GM12891 (cell line): Measurements from ENCODE around the gene OPA3.

ENCODE experiments used
- DNase-seq: peaks from one replicate; pipeline ENCODE4 v3.0.0; 2011; ENCODE audit warnings: low spot score; ENCODE audit not compliant: insufficient read length
- FAIRE-seq: peaks from 2 replicates; lab custom pipeline; 2011; peaks lifted over from hg19 to GRCh38; lab: Jason Lieb, UNC
- PAX5 ChIP-seq: IDR thresholded peaks from 2 replicates; pipeline ENCODE4 v1.6.1; 2011; ENCODE audit warnings: low read length, moderate library complexity, mild to moderate bottlenecking; ENCODE audit not compliant: insufficient read depth, severe bottlenecking
- POLR2A ChIP-seq: IDR thresholded peaks from 2 replicates; pipeline ENCODE4 v1.6.1; 2011; ENCODE audit warnings: low read depth, low read length, control low read depth
- POLR2AphosphoS5 ChIP-seq: IDR thresholded peaks from 2 replicates; pipeline ENCODE4 v1.6.1; 2011; ENCODE audit warnings: low read depth, low read length, control low read depth
- POU2F2 ChIP-seq: IDR thresholded peaks from 2 replicates; pipeline ENCODE4 v1.6.1; 2011; ENCODE audit warnings: low read depth, mild to moderate bottlenecking, control low read depth, low read length, moderate library complexity
- SPI1 ChIP-seq: IDR thresholded peaks from 2 replicates; pipeline ENCODE4 v1.6.1; 2011; ENCODE audit warnings: low read depth, low read length, control low read depth
- TAF1 ChIP-seq: IDR thresholded peaks from 2 replicates; pipeline ENCODE4 v1.6.1; 2011; ENCODE audit warnings: low read depth, low read length, control low read depth

The OPA3 gene

GRCh38 chr19:45505151-45505995 is 79.2 kb downstream of the OPA3 start:
- no peak for FAIRE-seq
- no peak for DNase-seq
- TF ChIP-seq POLR2A (no peak), POLR2AphosphoS5 (no peak), PAX5 (no peak), POU2F2 (no peak)

GRCh38 chr19:45503909-45504308 is 80.7 kb downstream of the OPA3 start:
- no peak for FAIRE-seq
- DNase-seq: no peak
- TF ChIP-seq POLR2AphosphoS5 (no peak), SPI1 (no peak), POU2F2 (no peak), PAX5 (no peak), TAF1 (no peak), POLR2A (no peak)

- no peak for DNase-seq
- no peak for TF ChIP-seq TAF1
- no peak for TF ChIP-seq POLR2AphosphoS5
- TF ChIP-seq PAX5: no peak
- no peak for TF ChIP-seq POLR2A
- no peak for TF ChIP-seq SPI1
- TF ChIP-seq POU2F2: no peak
- no peak for FAIRE-seq
These were observed 82.5 kb downstream of the OPA3 start for GRCh38 chr19:45502111-45502510.

GRCh38 chr19:45501730-45502014 is 82.9 kb downstream of the OPA3 start:
- no peak for TF ChIP-seq PAX5
- no peak for TF ChIP-seq TAF1
- no peak for TF ChIP-seq POLR2A
- no peak for TF ChIP-seq POU2F2
- no peak for TF ChIP-seq SPI1
- no peak for TF ChIP-seq POLR2AphosphoS5
- DNase-seq (no peak), FAIRE-seq (no peak)

GRCh38 chr19:45500918-45501729 is 83.5 kb downstream of the OPA3 start:
- DNase-seq: no peak
- TF ChIP-seq POLR2A: no peak
- TF ChIP-seq TAF1: no peak
- TF ChIP-seq PAX5: no peak
- no peak for FAIRE-seq

- TF ChIP-seq PAX5 (no peak), SPI1 (no peak), TAF1 (no peak), POLR2A (no peak)
- DNase-seq (no peak), FAIRE-seq (peak; percentile 72)
These were observed 85.1 kb downstream of the OPA3 start for GRCh38 chr19:45499196-45500180.

- TF ChIP-seq TAF1: no peak
- TF ChIP-seq PAX5: no peak
- no peak for TF ChIP-seq POLR2AphosphoS5
- no peak for TF ChIP-seq POU2F2
- TF ChIP-seq SPI1: no peak
- no peak for TF ChIP-seq POLR2A
- DNase-seq: no peak
- FAIRE-seq: peak; percentile 84
These were observed 86.0 kb downstream of the OPA3 start, which contains the start of gene PPM1N for GRCh38 chr19:45498411-45499195. TSS of gene PPM1N (plus strand) at chr19:45498443. CDS start at chr19:45498473, 30 bp downstream.

GRCh38 chr19:45497791-45498190 is 86.8 kb downstream of the OPA3 start:
- DNase-seq: no peak
- TF ChIP-seq POU2F2 (no peak), POLR2A (no peak), TAF1 (no peak), POLR2AphosphoS5 (no peak), PAX5 (no peak), SPI1 (no peak)
- FAIRE-seq: no peak
